ENCODE measurements around the gene TWNK. TPM values are rescaled to one million over a fixed set of nuclear protein-coding genes. Genes with fewer than 3 reads are reported as not detected.

TWNK gene
- polyA plus RNA-seq, 2 of the 4 experiments (the other 2 are of a cell fraction), result 21.1 to 34.7 TPM

DNA sequence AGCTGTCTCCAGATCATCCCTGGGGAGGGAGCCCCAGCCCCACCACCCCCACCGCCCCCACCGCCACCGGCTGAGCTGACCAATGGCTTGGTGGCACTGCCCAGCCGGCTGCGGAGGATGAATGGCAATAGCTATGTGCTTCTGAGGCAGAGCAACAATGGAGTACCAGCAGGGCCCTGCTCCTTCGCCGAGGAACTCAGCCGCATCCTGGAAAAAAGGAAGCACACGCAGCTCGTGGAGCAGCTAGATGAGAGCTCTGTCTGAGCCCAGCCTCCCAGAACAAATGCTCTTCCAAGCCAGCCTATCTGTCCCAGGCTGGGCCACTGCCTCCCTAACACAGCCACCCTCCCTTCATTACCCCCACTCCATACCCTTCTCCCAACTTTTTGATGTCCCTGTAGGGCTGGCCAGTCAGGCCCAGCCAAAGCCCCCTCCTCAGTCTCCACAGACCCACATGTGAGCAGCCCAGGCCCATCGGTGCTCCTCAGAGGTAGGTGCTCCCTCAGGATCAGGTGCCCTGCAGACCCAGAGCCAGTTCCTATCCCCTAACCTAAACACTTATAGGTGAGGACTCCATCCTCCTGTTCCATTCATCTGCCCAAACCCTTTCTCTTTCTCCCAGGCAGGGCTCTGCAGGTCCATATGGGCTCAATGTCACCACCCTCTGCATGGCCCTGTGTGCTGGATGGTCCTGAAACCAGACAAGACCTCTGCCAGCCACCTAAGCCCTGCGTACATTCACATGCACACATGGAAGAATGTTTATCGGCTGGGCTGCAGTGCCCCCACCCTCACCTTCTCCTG is 3.3 kb upstream of the TWNK start:
- no peak overlapping the region for H3K4me2 ChIP-seq
- no peak overlapping the region for H3K27ac ChIP-seq
- no peak for DNase-seq (ENCODE audit: low read depth in 1 of 2, low spot score in 1 of 2)
- 87% methylated on average over 12 of the region's 13 CpGs for WGBS (ENCODE audit: missing lambda C conversion rate)
- H3K4me3 ChIP-seq, result no peak overlapping the region
- ChIA-PET CTCF (interaction anchor here (0.6 to 25.8 kb wide), 6 partner anchors 10 to 33 kb away, joined by 3 to 608 read pairs (median 8); partner anchors contain the start of gene LZTS2), POLR2A (no interaction called here)
- H3K9me3 ChIP-seq, result no peaks in the 10 kb centered on the region
- no peak for TF ChIP-seq KDM5A (IDR thresholded peaks at IDR 0.05)
- no peak for FAIRE-seq
- peaks cover 25% of the 10 kb centered on the region for H3K4me1 ChIP-seq
- no peak for ATAC-seq

DNA sequence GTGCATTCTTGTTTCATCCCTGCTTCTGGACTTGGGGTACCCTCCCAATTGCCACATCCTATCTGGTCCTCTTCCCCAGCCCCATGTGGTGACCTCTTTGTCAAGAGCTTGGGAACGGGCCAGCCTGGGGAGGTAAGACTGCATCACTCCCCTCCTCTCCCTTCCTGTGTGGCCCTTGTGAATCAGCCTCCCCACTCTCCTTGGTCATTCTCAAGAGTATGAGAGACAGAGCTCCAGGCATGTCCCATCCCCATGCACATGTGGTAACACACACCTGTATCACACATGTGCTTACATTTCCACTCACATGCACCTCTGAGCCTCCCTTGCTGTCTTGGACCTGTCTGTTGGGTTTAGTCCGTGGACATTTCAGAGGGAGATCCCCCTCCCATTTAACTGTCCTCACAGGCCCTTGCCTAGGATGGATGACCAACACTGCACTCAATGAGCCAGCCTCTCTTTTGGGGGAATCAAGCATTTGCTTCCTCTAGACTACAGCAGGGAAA is 2.6 kb upstream of the TWNK start:
- ATAC-seq (no peak), FAIRE-seq (no peak), DNase-seq (ENCODE audit: low read depth in 1 of 2, low spot score in 1 of 2) (no peak)
- TF ChIP-seq MAZ (IDR thresholded peaks at IDR 0.05; ENCODE audit: borderline replicate concordance, low read depth, low read length) (no peak), FOSL2 (IDR thresholded peaks at IDR 0.05) (no peak), FOSL2 (CRISPR knock-in tag; IDR thresholded peaks at IDR 0.05) (no peak), ZFP36 (IDR thresholded peaks at IDR 0.05; ENCODE audit: borderline replicate concordance, partially characterized antibody) (no peak), PBX3 (IDR thresholded peaks at IDR 0.05) (no peak), CHD4 (IDR thresholded peaks at IDR 0.05; ENCODE audit: borderline replicate concordance) (no peak), CBX2 (IDR thresholded peaks at IDR 0.05; ENCODE audit: borderline replicate concordance, low read depth) (no peak)
- TF ChIP-seq, protein P1, sequence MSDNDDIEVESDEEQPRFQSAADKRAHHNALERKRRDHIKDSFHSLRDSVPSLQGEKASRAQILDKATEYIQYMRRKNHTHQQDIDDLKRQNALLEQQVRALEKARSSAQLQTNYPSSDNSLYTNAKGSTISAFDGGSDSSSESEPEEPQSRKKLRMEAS (IDR thresholded peaks at IDR 0.05), result no peak
- ChIA-PET POLR2A (no interaction called here), CTCF (interaction anchor here (1.0 to 25.8 kb wide), 8 partner anchors 10 to 65 kb away, joined by 3 to 608 read pairs (median 8); partner anchors contain the start of genes LZTS2 and SEMA4G)
- no peaks in the 10 kb centered on the region for H3K9me3 ChIP-seq
- H3K27ac ChIP-seq, result no peak overlapping the region
- peaks cover 31% of the 10 kb centered on the region for H3K4me1 ChIP-seq
- H3K4me3 ChIP-seq, result no peak overlapping the region
- WGBS (ENCODE audit: missing lambda C conversion rate), result 90% methylated on average over 2 of the region's 2 CpGs
- no peak overlapping the region for H3K4me2 ChIP-seq

DNA sequence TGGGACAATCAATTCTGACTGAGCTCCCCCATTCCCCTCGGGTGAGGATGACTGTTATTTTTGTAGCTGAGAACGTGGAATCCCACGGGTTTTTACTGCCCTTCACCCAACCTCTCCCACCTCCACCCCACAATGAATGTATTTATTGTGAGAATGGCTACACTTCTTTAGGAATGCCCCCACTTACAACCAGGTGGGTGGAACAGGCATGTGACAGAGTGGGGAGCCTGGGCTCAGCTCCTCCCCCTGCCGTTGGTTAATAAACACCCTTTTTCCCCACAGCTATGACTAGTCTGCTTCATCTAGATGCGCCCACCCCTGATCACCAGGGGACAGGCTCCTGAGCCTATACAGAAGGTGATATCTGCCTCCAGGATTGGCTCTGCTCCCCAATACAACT is 2.0 kb upstream of the TWNK start:
- Histone ChIP-seq H3K9me3 (no peaks in the 10 kb centered on the region), H3K4me2 (peak overlapping the region; percentile 96; the same call in 1 of the 3 replicates), H3K4me3 (no peak overlapping the region), H3K4me1 (peaks cover 31% of the 10 kb centered on the region), H3K27ac (no peak overlapping the region)
- ChIA-PET POLR2A (no interaction called here), CTCF (interaction anchor here (1.0 to 25.8 kb wide), 8 partner anchors 9 to 65 kb away, joined by 3 to 608 read pairs (median 8); partner anchors contain the start of genes LZTS2 and SEMA4G)
- DNase-seq (ENCODE audit: low read depth in 1 of 2, low spot score in 1 of 2) (no peak), FAIRE-seq (no peak), ATAC-seq (no peak)
- WGBS (ENCODE audit: missing lambda C conversion rate), result 70% methylated on average over 5 of the region's 5 CpGs
- TF ChIP-seq EHMT2 (IDR thresholded peaks at IDR 0.05; ENCODE audit: low read depth) (no peak), NPAS2 (CRISPR knock-in tag; IDR thresholded peaks at IDR 0.05; ENCODE audit: borderline replicate concordance) (no peak), CBX8 (IDR thresholded peaks at IDR 0.05) (no peak), KDM5A (IDR thresholded peaks at IDR 0.05) (no peak), CBX2 (IDR thresholded peaks at IDR 0.05; ENCODE audit: borderline replicate concordance, low read depth) (no peak), ESRRA (IDR thresholded peaks at IDR 0.05; ENCODE audit: borderline replicate concordance, low read length) (no peak), ZNF302 (CRISPR knock-in tag; IDR thresholded peaks at IDR 0.05) (no peak), HDAC2 (IDR thresholded peaks at IDR 0.05) (no peak), ZC3H11A (IDR thresholded peaks at IDR 0.05) (no peak), FOSB (CRISPR knock-in tag; IDR thresholded peaks at IDR 0.05) (no peak), BCL3 (IDR thresholded peaks at IDR 0.05) (no peak), EHF (CRISPR knock-in tag; IDR thresholded peaks at IDR 0.05) (no peak), FOSL2 (IDR thresholded peaks at IDR 0.05) (no peak), FOSL2 (CRISPR knock-in tag; IDR thresholded peaks at IDR 0.05) (no peak), ELK1 (IDR thresholded peaks at IDR 0.05; ENCODE audit: low read depth, low read length) (no peak), JUNB (IDR thresholded peaks at IDR 0.05) (no peak), RFX5 (IDR thresholded peaks at IDR 0.05) (no peak)
- TF ChIP-seq, protein P1 (IDR thresholded peaks at IDR 0.05), result no peak

Measured in A549 (cell line).